ENCODE results near the gene BRS3.
"Not testable (repeated sequence)": the region's sequence is repeated elsewhere in the genome, so short reads cannot be mapped to it uniquely, and the experiment has no call there.

The BRS3 gene

GRCh38 chrX:136487647-136488046 is at the start of gene BRS3:
BRS3 (plus strand) TSS chrX:136487947; CDS start chrX:136488115, 168 bp downstream.
- DNase-seq (ENCODE audit: extremely low read depth in 1 of 2, low read depth in 1 of 2): no peak

- DNase-seq (ENCODE audit: extremely low read depth in 1 of 2, low read depth in 1 of 2): no peak
Measured at GRCh38 chrX:136438192-136438591, 49.6 kb upstream of the BRS3 start.

- DNase-seq (ENCODE audit: extremely low read depth in 1 of 2, low read depth in 1 of 2): not testable (repeated sequence)
Measured at GRCh38 chrX:136445674-136446073, 42.1 kb upstream of the BRS3 start.

GRCh38 chrX:136446208-136446607 is 41.5 kb upstream of the BRS3 start:
- DNase-seq (ENCODE audit: extremely low read depth in 1 of 2, low read depth in 1 of 2): no peak

GRCh38 chrX:136447308-136447707 is 40.4 kb upstream of the BRS3 start:
- no peak for DNase-seq (ENCODE audit: extremely low read depth in 1 of 2, low read depth in 1 of 2)

- no peak for DNase-seq (ENCODE audit: extremely low read depth in 1 of 2, low read depth in 1 of 2)
Measured at GRCh38 chrX:136447968-136448367, 39.8 kb upstream of the BRS3 start.

- no peak for DNase-seq (ENCODE audit: extremely low read depth in 1 of 2, low read depth in 1 of 2)
Measured at GRCh38 chrX:136450050-136450830, 37.5 kb upstream of the BRS3 start.

- DNase-seq (ENCODE audit: extremely low read depth in 1 of 2, low read depth in 1 of 2): no peak
Measured at GRCh38 chrX:136452614-136453013, 35.1 kb upstream of the BRS3 start.

- no peak for DNase-seq (ENCODE audit: extremely low read depth in 1 of 2, low read depth in 1 of 2)
Measured at GRCh38 chrX:136453114-136453513, 34.6 kb upstream of the BRS3 start.

- DNase-seq (ENCODE audit: extremely low read depth in 1 of 2, low read depth in 1 of 2): no peak
Measured at GRCh38 chrX:136453771-136454170, 34.0 kb upstream of the BRS3 start.

GRCh38 chrX:136456133-136456532 is 31.6 kb upstream of the BRS3 start:
- no peak for DNase-seq (ENCODE audit: extremely low read depth in 1 of 2, low read depth in 1 of 2)

GRCh38 chrX:136457303-136457917 is 30.3 kb upstream of the BRS3 start:
- no peak for DNase-seq (ENCODE audit: extremely low read depth in 1 of 2, low read depth in 1 of 2)

- DNase-seq (ENCODE audit: extremely low read depth in 1 of 2, low read depth in 1 of 2): no peak
Measured at GRCh38 chrX:136464589-136464988, 23.2 kb upstream of the BRS3 start.

- DNase-seq (ENCODE audit: extremely low read depth in 1 of 2, low read depth in 1 of 2): no peak
Measured at GRCh38 chrX:136467303-136467702, 20.4 kb upstream of the BRS3 start.

GRCh38 chrX:136468391-136469103 is 19.2 kb upstream of the BRS3 start:
- DNase-seq (ENCODE audit: extremely low read depth in 1 of 2, low read depth in 1 of 2): no peak

- no peak for DNase-seq (ENCODE audit: extremely low read depth in 1 of 2, low read depth in 1 of 2)
Measured at GRCh38 chrX:136473663-136474062, 14.1 kb upstream of the BRS3 start.

- DNase-seq (ENCODE audit: extremely low read depth in 1 of 2, low read depth in 1 of 2): no peak
Measured at GRCh38 chrX:136475236-136475635, 12.5 kb upstream of the BRS3 start.

- DNase-seq (ENCODE audit: extremely low read depth in 1 of 2, low read depth in 1 of 2): no peak
Measured at GRCh38 chrX:136476501-136476900, 11.2 kb upstream of the BRS3 start.

GRCh38 chrX:136477026-136477425 is 10.7 kb upstream of the BRS3 start:
- no peak for DNase-seq (ENCODE audit: extremely low read depth in 1 of 2, low read depth in 1 of 2)

GRCh38 chrX:136480383-136480782 is 7.4 kb upstream of the BRS3 start:
- no peak for DNase-seq (ENCODE audit: extremely low read depth in 1 of 2, low read depth in 1 of 2)

GRCh38 chrX:136488706-136489105 is 959 bp downstream of the BRS3 start:
- DNase-seq (ENCODE audit: extremely low read depth in 1 of 2, low read depth in 1 of 2): no peak

GRCh38 chrX:136491832-136492231 is 4.1 kb downstream of the BRS3 start:
- DNase-seq (ENCODE audit: extremely low read depth in 1 of 2, low read depth in 1 of 2): no peak
